Neutrophil (primary cell): ENCODE data around the gene IFI30.

Experiments used
- H3K27ac ChIP-seq: fragments of 200-600 bp; sonication (generic); 2 replicates; pipeline ENCODE4 v1.5.1; 2016; ENCODE audit warnings: mild to moderate bottlenecking, moderate library complexity
- H3K27me3 ChIP-seq: fragments of 200-600 bp; sonication (generic); 2 replicates; pipeline ENCODE4 v1.6.0; 2016; ENCODE audit warnings: mild to moderate bottlenecking
- H3K36me3 ChIP-seq: fragments of 200-600 bp; sonication (generic); 2 replicates; pipeline ENCODE4 v1.5.1; 2017
- H3K4me1 ChIP-seq, 2 experiments: fragments of 200-600 bp in 1 of 2; sonication (generic) in 1 of 2; 1 replicate in 1 of 2; 2 replicates in 1 of 2; pipeline versions ENCODE4 v1.5.1 to v1.6.1; 2013 to 2016; ENCODE audit warnings: low read depth in 1 of 2, low read length in 1 of 2, mild to moderate bottlenecking in 1 of 2, moderate library complexity in 1 of 2; ENCODE audit not compliant: control insufficient read depth in 1 of 2, insufficient read depth in 1 of 2
- H3K4me3 ChIP-seq, 2 experiments: fragments of 200-600 bp in 1 of 2; sonication (generic) in 1 of 2; 1 replicate in 1 of 2; 2 replicates in 1 of 2; pipeline ENCODE4 v1.5.1; 2013 to 2016; ENCODE audit warnings: low read depth in 1 of 2, low read length in 1 of 2, mild to moderate bottlenecking in 1 of 2, moderate library complexity in 1 of 2
- H3K9me3 ChIP-seq: fragments of 200-600 bp; sonication (generic); 2 replicates; pipeline ENCODE4 v1.5.1; 2016
- CTCF ChIP-seq: fragments of 200-600 bp; sonication (generic); IDR thresholded peaks from 2 replicates; pipeline ENCODE4 v1.5.1; 2016; ENCODE audit warnings: antibody characterized with exemption

IFI30 gene

GRCh38 chr19:18224525-18225354, 51.1 kb downstream of the IFI30 start:
- H3K27ac ChIP-seq, result no peak overlapping the region
- no peaks in the 10 kb centered on the region for H3K36me3 ChIP-seq
- peaks cover 96% of the 10 kb centered on the region for H3K27me3 ChIP-seq
- TF ChIP-seq CTCF, result no peak
- peaks cover 11 to 17% of the 10 kb centered on the region in 2 experiments for H3K4me1 ChIP-seq
- H3K4me3 ChIP-seq, result peak overlapping the region; percentile 63 to 67
- H3K9me3 ChIP-seq, result no peaks in the 10 kb centered on the region

GRCh38 chr19:18225355-18225701, 51.7 kb downstream of the IFI30 start:
- no peaks in the 10 kb centered on the region for H3K36me3 ChIP-seq
- H3K9me3 ChIP-seq, result no peaks in the 10 kb centered on the region
- peaks cover 96% of the 10 kb centered on the region for H3K27me3 ChIP-seq
- no peak overlapping the region for H3K27ac ChIP-seq
- no peak for TF ChIP-seq CTCF
- H3K4me3 ChIP-seq, result no peak overlapping the region
- H3K4me1 ChIP-seq, result peaks cover 11 to 17% of the 10 kb centered on the region in 2 experiments

- peaks cover 11 to 17% of the 10 kb centered on the region in 2 experiments for H3K4me1 ChIP-seq
- no peaks in the 10 kb centered on the region for H3K9me3 ChIP-seq
- peaks cover 96% of the 10 kb centered on the region for H3K27me3 ChIP-seq
- H3K4me3 ChIP-seq, result no peak within 1 kb of the TSS
- H3K27ac ChIP-seq, result no peak within 1 kb of the TSS
- TF ChIP-seq CTCF, result no peak
- H3K36me3 ChIP-seq, result no peaks in the 10 kb centered on the region
These were observed 52.3 kb downstream of the IFI30 start, which contains the start of gene PDE4C for GRCh38 chr19:18225702-18226468. Gene PDE4C, minus strand, starts transcription at chr19:18226438. Its CDS starts 23 bp downstream, at chr19:18226415.

- peaks cover 96% of the 10 kb centered on the region for H3K27me3 ChIP-seq
- H3K4me3 ChIP-seq, result no peak overlapping the region
- TF ChIP-seq CTCF, result no peak
- H3K27ac ChIP-seq, result no peak overlapping the region
- peaks cover 11 to 17% of the 10 kb centered on the region in 2 experiments for H3K4me1 ChIP-seq
- no peaks in the 10 kb centered on the region for H3K9me3 ChIP-seq
- no peaks in the 10 kb centered on the region for H3K36me3 ChIP-seq
These were observed 53.6 kb downstream of the IFI30 start for GRCh38 chr19:18226956-18227780.
